ENCODE measurements around the gene NTF3. TPM values are rescaled to one million over a fixed set of nuclear protein-coding genes. Genes with fewer than 3 reads are reported as not detected.

Gene NTF3
- total and polyA plus RNA-seq, 9 of the 15 experiments (the other 6 are each of a cell fraction or from before 2014, with no cell fraction given), result not detected

DNA sequence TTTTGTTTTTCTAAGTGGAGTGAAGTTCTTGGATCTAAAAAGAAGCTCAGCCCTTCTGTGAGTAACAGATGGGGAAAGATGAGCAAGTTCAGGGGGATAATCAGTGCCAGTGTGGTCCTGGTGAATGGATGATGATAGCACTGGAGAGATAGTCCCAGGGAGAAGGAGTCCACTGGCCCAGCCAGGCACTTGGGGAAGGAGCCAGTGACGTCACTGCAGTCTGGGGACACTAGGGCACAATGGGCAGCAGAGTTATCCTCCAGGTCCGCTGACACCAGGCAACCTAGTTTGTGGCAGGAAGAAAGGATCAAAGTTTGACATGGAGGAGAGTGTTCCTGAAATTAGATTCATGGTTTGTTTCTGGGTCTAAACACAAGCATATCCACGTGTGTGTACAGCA, 101.5 kb downstream of the NTF3 start (continued):
- TF ChIP-seq CHD4 (IDR thresholded peaks at IDR 0.05; ENCODE audit: insufficient read depth, insufficient replicate concordance, low read depth, low read length, poor library complexity, severe bottlenecking) (no peak), NFIC (IDR thresholded peaks at IDR 0.05) (no peak), TBL1XR1 (IDR thresholded peaks at IDR 0.05; ENCODE audit: low read length in 2 of 2) (no peak), ZBED1 (IDR thresholded peaks at IDR 0.05) (no peak)

DNA sequence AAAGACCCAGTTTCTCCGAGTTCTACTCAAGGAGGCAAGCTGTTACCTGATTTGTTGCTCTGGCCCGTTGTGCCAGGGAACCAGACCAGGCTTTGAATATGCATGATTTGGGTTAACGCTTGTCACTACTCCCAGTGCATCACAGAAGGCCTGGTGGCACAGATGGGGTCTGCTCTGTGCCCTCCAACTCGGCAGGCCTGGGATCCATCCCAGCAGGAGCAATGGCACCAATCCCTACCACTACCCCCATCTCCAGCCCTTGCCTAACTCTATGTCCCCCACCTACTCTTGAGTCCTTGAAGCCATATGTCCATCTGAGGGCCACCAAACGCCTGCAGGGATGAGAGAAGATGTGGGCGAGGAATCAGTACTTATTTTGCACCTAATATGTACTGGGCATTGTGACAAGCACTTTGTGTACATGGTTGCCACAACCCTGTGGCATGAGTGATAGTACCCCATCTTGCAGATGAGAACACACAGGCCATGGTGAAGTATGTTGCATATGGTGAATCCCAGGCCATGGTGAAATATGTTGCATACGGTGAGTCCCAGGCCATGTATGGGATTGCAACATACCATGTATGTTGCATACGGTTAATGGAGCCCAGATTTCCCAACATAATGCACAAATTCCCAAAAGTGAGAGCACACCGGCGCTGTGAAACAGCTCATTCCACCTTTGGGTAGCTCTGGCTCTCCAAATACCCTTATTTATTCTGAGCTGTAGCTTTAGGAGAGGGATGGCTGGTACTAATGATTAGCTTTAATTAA, 102.7 kb downstream of the NTF3 start:
- no peak for DNase-seq (ENCODE audit: extremely low read depth in 1 of 4, low spot score in 3 of 4)
- BruUV-seq (replicated peaks), result no TSS peak
- H3K9me1 ChIP-seq (ENCODE audit: control insufficient read depth, insufficient read depth, low read length), result no peaks in the 10 kb centered on the region
- no peak for FAIRE-seq
- POLR2A ChIA-PET, result no interaction called here
- no peak overlapping the region for H2AFZ ChIP-seq (ENCODE audit: low read depth, low read length)
- H3K27me3 ChIP-seq (ENCODE audit: control insufficient read depth in 2 of 2, insufficient read depth in 2 of 2, low read length in 2 of 2), result no peaks in the 10 kb centered on the region
- no peaks in the 10 kb centered on the region for H4K20me1 ChIP-seq (replicated peaks; ENCODE audit: control insufficient read depth, insufficient read depth, low read length)
- no peak overlapping the region for H3K4me3 ChIP-seq
- no peak for ATAC-seq
- H3K4me1 ChIP-seq (replicated peaks in 1 of 2; ENCODE audit: control insufficient read depth in 2 of 2, insufficient read depth in 2 of 2, low read length in 2 of 2), result no peaks in the 10 kb centered on the region
- intact Hi-C loops (cut with micrococcal nuclease) (no loop called here), in situ Hi-C loops (cut with MboI) (no loop called here)
- H3K9me3 ChIP-seq (replicated peaks; ENCODE audit: control insufficient read depth, insufficient read depth, low read depth, low read length), result no peaks in the 10 kb centered on the region
- CTCF ChIA-PET (ENCODE audit: low intra/inter-chr PET ratio), result no interaction called here
- H3K9ac ChIP-seq (ENCODE audit: insufficient read depth in 1 of 2, low read depth in 2 of 2, low read length in 2 of 2), result no peak overlapping the region
- WGBS (ENCODE audit: insufficient coverage, low coverage, missing lambda C conversion rate), result 3% methylated on average over 9 of the region's 10 CpGs
- no peak overlapping the region for H3K4me2 ChIP-seq (ENCODE audit: insufficient read depth, low read length)
- H3K27ac ChIP-seq (ENCODE audit: extremely low read depth, low read depth, low read length), result no peak overlapping the region
- H3K36me3 ChIP-seq (ENCODE audit: control insufficient read depth, insufficient read depth, low read length), result no peaks in the 10 kb centered on the region
- H3K79me2 ChIP-seq (ENCODE audit: control insufficient read depth, insufficient read depth, low read length), result no peaks in the 10 kb centered on the region
- TF ChIP-seq KDM1A (IDR thresholded peaks at IDR 0.05) (no peak), NFE2 (IDR thresholded peaks at IDR 0.05; ENCODE audit: low read depth) (no peak), RB1 (IDR thresholded peaks at IDR 0.05; ENCODE audit: low read depth) (no peak), XRCC4 (IDR thresholded peaks at IDR 0.05; ENCODE audit: extremely low read depth, insufficient read depth, insufficient read length) (no peak), USF1 (CRISPR knock-in tag; IDR thresholded peaks at IDR 0.05) (no peak), CAMTA2 (CRISPR knock-in tag; conservative IDR thresholded peaks at IDR 0.05) (no peak), ZNF274 (IDR thresholded peaks at IDR 0.05; ENCODE audit: borderline replicate concordance, low read depth, low read length) (no peak), RUNX1 (IDR thresholded peaks at IDR 0.05; ENCODE audit: low read depth) (no peak), CHD1 (IDR thresholded peaks at IDR 0.05; ENCODE audit: low read length) (no peak), ATF1 (CRISPR knock-in tag; IDR thresholded peaks at IDR 0.05) (no peak), ATF1 (tag; IDR thresholded peaks at IDR 0.05) (no peak), MCM3 (IDR thresholded peaks at IDR 0.05) (no peak), CBFA2T2 (conservative IDR thresholded peaks at IDR 0.05) (no peak)
- TF ChIP-seq, protein P1, sequence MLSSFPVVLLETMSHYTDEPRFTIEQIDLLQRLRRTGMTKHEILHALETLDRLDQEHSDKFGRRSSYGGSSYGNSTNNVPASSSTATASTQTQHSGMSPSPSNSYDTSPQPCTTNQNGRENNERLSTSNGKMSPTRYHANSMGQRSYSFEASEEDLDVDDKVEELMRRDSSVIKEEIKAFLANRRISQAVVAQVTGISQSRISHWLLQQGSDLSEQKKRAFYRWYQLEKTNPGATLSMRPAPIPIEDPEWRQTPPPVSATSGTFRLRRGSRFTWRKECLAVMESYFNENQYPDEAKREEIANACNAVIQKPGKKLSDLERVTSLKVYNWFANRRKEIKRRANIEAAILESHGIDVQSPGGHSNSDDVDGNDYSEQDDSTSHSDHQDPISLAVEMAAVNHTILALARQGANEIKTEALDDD (IDR thresholded peaks at IDR 0.05), result no peak
- TF ChIP-seq, protein P2, sequence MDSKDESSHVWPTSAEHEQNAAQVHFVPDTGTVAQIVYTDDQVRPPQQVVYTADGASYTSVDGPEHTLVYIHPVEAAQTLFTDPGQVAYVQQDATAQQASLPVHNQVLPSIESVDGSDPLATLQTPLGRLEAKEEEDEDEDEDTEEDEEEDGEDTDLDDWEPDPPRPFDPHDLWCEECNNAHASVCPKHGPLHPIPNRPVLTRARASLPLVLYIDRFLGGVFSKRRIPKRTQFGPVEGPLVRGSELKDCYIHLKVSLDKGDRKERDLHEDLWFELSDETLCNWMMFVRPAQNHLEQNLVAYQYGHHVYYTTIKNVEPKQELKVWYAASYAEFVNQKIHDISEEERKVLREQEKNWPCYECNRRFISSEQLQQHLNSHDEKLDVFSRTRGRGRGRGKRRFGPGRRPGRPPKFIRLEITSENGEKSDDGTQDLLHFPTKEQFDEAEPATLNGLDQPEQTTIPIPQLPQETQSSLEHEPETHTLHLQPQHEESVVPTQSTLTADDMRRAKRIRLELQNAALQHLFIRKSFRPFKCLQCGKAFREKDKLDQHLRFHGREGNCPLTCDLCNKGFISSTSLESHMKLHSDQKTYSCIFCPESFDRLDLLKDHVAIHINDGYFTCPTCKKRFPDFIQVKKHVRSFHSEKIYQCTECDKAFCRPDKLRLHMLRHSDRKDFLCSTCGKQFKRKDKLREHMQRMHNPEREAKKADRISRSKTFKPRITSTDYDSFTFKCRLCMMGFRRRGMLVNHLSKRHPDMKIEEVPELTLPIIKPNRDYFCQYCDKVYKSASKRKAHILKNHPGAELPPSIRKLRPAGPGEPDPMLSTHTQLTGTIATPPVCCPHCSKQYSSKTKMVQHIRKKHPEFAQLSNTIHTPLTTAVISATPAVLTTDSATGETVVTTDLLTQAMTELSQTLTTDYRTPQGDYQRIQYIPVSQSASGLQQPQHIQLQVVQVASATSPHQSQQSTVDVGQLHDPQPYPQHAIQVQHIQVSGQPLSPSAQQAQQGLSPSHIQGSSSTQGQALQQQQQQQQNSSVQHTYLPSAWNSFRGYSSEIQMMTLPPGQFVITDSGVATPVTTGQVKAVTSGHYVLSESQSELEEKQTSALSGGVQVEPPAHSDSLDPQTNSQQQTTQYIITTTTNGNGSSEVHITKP (IDR thresholded peaks at IDR 0.05; ENCODE audit: partially characterized antibody), result no peak

All from K562 (cell line).